ENCODE data around the gene DTD2.

DNA sequence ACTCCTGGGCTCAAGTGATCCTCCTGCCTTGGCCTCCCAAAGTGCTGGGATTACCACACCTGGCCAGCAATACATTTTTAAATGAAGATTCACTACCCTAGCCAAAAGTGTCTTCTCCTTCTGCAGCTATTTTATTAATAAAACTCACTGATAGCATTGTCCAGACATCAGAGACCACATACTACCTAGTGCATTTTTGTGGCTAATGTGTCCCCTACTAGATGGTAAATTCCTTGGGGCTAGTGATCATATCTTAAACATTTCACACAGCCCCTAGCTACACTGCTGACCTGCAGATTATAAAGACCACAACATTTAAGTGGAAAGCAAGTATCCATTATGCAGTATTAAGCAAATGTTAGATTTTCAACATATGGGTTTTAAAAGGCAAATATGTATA, 17.0 kb downstream of the DTD2 start:
- TF ChIP-seq FOXP1 (CRISPR knock-in tag; IDR thresholded peaks at IDR 0.05; ENCODE audit: borderline replicate concordance) (no peak), SP1 (CRISPR knock-in tag; conservative IDR thresholded peaks at IDR 0.05) (no peak), ZBTB21 (CRISPR knock-in tag; IDR thresholded peaks at IDR 0.05; ENCODE audit: borderline replicate concordance) (no peak), NFE2L1 (CRISPR knock-in tag; IDR thresholded peaks at IDR 0.05) (no peak)
- TF ChIP-seq, protein P1, sequence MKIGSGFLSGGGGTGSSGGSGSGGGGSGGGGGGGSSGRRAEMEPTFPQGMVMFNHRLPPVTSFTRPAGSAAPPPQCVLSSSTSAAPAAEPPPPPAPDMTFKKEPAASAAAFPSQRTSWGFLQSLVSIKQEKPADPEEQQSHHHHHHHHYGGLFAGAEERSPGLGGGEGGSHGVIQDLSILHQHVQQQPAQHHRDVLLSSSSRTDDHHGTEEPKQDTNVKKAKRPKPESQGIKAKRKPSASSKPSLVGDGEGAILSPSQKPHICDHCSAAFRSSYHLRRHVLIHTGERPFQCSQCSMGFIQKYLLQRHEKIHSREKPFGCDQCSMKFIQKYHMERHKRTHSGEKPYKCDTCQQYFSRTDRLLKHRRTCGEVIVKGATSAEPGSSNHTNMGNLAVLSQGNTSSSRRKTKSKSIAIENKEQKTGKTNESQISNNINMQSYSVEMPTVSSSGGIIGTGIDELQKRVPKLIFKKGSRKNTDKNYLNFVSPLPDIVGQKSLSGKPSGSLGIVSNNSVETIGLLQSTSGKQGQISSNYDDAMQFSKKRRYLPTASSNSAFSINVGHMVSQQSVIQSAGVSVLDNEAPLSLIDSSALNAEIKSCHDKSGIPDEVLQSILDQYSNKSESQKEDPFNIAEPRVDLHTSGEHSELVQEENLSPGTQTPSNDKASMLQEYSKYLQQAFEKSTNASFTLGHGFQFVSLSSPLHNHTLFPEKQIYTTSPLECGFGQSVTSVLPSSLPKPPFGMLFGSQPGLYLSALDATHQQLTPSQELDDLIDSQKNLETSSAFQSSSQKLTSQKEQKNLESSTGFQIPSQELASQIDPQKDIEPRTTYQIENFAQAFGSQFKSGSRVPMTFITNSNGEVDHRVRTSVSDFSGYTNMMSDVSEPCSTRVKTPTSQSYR (CRISPR knock-in tag; IDR thresholded peaks at IDR 0.05): no peak
- TF ChIP-seq, protein P2, sequence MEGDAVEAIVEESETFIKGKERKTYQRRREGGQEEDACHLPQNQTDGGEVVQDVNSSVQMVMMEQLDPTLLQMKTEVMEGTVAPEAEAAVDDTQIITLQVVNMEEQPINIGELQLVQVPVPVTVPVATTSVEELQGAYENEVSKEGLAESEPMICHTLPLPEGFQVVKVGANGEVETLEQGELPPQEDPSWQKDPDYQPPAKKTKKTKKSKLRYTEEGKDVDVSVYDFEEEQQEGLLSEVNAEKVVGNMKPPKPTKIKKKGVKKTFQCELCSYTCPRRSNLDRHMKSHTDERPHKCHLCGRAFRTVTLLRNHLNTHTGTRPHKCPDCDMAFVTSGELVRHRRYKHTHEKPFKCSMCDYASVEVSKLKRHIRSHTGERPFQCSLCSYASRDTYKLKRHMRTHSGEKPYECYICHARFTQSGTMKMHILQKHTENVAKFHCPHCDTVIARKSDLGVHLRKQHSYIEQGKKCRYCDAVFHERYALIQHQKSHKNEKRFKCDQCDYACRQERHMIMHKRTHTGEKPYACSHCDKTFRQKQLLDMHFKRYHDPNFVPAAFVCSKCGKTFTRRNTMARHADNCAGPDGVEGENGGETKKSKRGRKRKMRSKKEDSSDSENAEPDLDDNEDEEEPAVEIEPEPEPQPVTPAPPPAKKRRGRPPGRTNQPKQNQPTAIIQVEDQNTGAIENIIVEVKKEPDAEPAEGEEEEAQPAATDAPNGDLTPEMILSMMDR (IDR thresholded peaks at IDR 0.05): no peak
- TF ChIP-seq, protein P3, sequence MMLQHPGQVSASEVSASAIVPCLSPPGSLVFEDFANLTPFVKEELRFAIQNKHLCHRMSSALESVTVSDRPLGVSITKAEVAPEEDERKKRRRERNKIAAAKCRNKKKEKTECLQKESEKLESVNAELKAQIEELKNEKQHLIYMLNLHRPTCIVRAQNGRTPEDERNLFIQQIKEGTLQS (CRISPR knock-in tag; conservative IDR thresholded peaks at IDR 0.05): no peak
- TF ChIP-seq, protein P4, sequence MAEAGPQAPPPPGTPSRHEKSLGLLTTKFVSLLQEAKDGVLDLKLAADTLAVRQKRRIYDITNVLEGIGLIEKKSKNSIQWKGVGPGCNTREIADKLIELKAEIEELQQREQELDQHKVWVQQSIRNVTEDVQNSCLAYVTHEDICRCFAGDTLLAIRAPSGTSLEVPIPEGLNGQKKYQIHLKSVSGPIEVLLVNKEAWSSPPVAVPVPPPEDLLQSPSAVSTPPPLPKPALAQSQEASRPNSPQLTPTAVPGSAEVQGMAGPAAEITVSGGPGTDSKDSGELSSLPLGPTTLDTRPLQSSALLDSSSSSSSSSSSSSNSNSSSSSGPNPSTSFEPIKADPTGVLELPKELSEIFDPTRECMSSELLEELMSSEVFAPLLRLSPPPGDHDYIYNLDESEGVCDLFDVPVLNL (CRISPR knock-in tag; IDR thresholded peaks at IDR 0.05; ENCODE audit: borderline replicate concordance, low read depth): no peak
